ENCODE data around the gene TMEM255B. TPM values are rescaled to one million over a fixed set of nuclear protein-coding genes. Genes with fewer than 3 reads are reported as not detected.

TMEM255B gene
- total and polyA plus RNA-seq, 4 experiments from 2014 or later = 0.07 to 1.00 (median 0.90) TPM; not detected in 1

- Mint-ChIP-seq H3K9me3 (peaks cover 0 to 2% (median 0%) of the 10 kb centered on the region in 8 donors), H3K4me1 (peaks cover 14 to 27% (median 20%) of the 10 kb centered on the region in 4 donors), H3K4me3 (peak overlapping the region; percentile 83 to 94 (median 87)), H3K36me3 (peaks cover 0 to 5% of the 10 kb centered on the region in 2 donors), H3K27ac (peak overlapping the region in 5 of 7 donors; percentile 42 to 78 (median 67)), H3K27me3 (peaks cover 1 to 2% of the 10 kb centered on the region in 2 donors)
- no peak for DNase-seq
- H3K27me3 ChIP-seq (ENCODE audit: insufficient read depth, low read length) = no peaks in the 10 kb centered on the region
- H3K4me1 ChIP-seq (ENCODE audit: insufficient read depth, low read length) = peaks cover 15% of the 10 kb centered on the region
- CTCF ChIA-PET (ENCODE audit: partially characterized antibody) = no interaction called here
- intact Hi-C loops (cut with micrococcal nuclease) = loop anchor here (2.0 to 5.0 kb wide), 4 partner anchors 30 to 418 kb away; partner anchors contain the start of genes CDC16 and RASA3
- H3K4me3 ChIP-seq (ENCODE audit: low read length in 2 of 2) = peak overlapping the region in 1 of 2 donors; percentile 33
- POLR2A ChIA-PET (ENCODE audit: partially characterized antibody) = interaction anchor here (0.7 kb wide), 1 partner anchor 30 kb away, joined by 3 read pairs; no protein-coding TSS in a partner anchor
- no peaks in the 10 kb centered on the region for H3K36me3 ChIP-seq (ENCODE audit: insufficient read depth, low read length)
- no peak overlapping the region for H3K27ac ChIP-seq (ENCODE audit: low read depth, low read length)
- no peaks in the 10 kb centered on the region for H3K9me3 ChIP-seq (ENCODE audit: control insufficient read depth in 1 of 2, low read length in 2 of 2)
Measured at GRCh38 chr13:113816254-113816929, 57.4 kb downstream of the TMEM255B start.

- Mint-ChIP-seq H3K4me1 (peaks cover 14 to 27% (median 20%) of the 10 kb centered on the region in 4 donors), H3K4me3 (peak overlapping the region; percentile 43 to 94 (median 78)), H3K36me3 (peaks cover 0 to 5% of the 10 kb centered on the region in 2 donors), H3K9me3 (peaks cover 0 to 2% (median 0%) of the 10 kb centered on the region in 8 donors), H3K27ac (peak overlapping the region; percentile 37 to 82 (median 68)), H3K27me3 (peaks cover 1 to 2% of the 10 kb centered on the region in 2 donors)
- ChIA-PET POLR2A (ENCODE audit: partially characterized antibody) (interaction anchor here (0.7 kb wide), 1 partner anchor 29 kb away, joined by 3 read pairs; no protein-coding TSS in a partner anchor), CTCF (ENCODE audit: partially characterized antibody) (no interaction called here)
- H3K27ac ChIP-seq (ENCODE audit: low read depth, low read length) = no peak overlapping the region
- intact Hi-C loops (cut with micrococcal nuclease) = loop anchor here (1.0 to 5.0 kb wide), 5 partner anchors 30 to 418 kb away; partner anchors contain the start of genes CDC16 and RASA3
- no peaks in the 10 kb centered on the region for H3K9me3 ChIP-seq (ENCODE audit: control insufficient read depth in 1 of 2, low read length in 2 of 2)
- no peak overlapping the region for H3K4me3 ChIP-seq (ENCODE audit: low read length in 2 of 2)
- peak; percentile 83 to 90 (median 86) for DNase-seq
- H3K4me1 ChIP-seq (ENCODE audit: insufficient read depth, low read length) = peaks cover 15% of the 10 kb centered on the region
- H3K36me3 ChIP-seq (ENCODE audit: insufficient read depth, low read length) = no peaks in the 10 kb centered on the region
- no peaks in the 10 kb centered on the region for H3K27me3 ChIP-seq (ENCODE audit: insufficient read depth, low read length)
Measured at GRCh38 chr13:113816946-113817859, 58.2 kb downstream of the TMEM255B start.

- CTCF ChIA-PET (ENCODE audit: partially characterized antibody) = no interaction called here
- peaks cover 0 to 2% (median 0%) of the 10 kb centered on the region in 8 donors for H3K9me3 Mint-ChIP-seq
- H3K27me3 Mint-ChIP-seq = peaks cover 1 to 2% of the 10 kb centered on the region in 2 donors
- H3K36me3 Mint-ChIP-seq = peaks cover 0 to 5% of the 10 kb centered on the region in 2 donors
- no peak overlapping the region for H3K4me3 ChIP-seq (ENCODE audit: low read length in 2 of 2)
- peaks cover 14 to 27% (median 20%) of the 10 kb centered on the region in 4 donors for H3K4me1 Mint-ChIP-seq
- POLR2A ChIA-PET (ENCODE audit: partially characterized antibody) = no interaction called here
- no peak overlapping the region for H3K4me3 Mint-ChIP-seq
- no peak overlapping the region for H3K27ac ChIP-seq (ENCODE audit: low read depth, low read length)
- DNase-seq = no peak
- intact Hi-C loops (cut with micrococcal nuclease) = loop anchor here (1.0 to 5.0 kb wide), 5 partner anchors 29 to 417 kb away; partner anchors contain the start of genes CDC16 and RASA3
- peaks cover 15% of the 10 kb centered on the region for H3K4me1 ChIP-seq (ENCODE audit: insufficient read depth, low read length)
- H3K9me3 ChIP-seq (ENCODE audit: control insufficient read depth in 1 of 2, low read length in 2 of 2) = no peaks in the 10 kb centered on the region
- peak overlapping the region in 3 of 7 donors; percentile 10 to 82 (median 65) for H3K27ac Mint-ChIP-seq
- H3K27me3 ChIP-seq (ENCODE audit: insufficient read depth, low read length) = no peaks in the 10 kb centered on the region
- H3K36me3 ChIP-seq (ENCODE audit: insufficient read depth, low read length) = no peaks in the 10 kb centered on the region
Measured at GRCh38 chr13:113817860-113818691, 59.0 kb downstream of the TMEM255B start.

GRCh38 chr13:113818700-113819295 lies 59.8 kb downstream of the TMEM255B start:
- Histone ChIP-seq H3K27me3 (ENCODE audit: insufficient read depth, low read length) (no peaks in the 10 kb centered on the region), H3K4me1 (ENCODE audit: insufficient read depth, low read length) (peaks cover 15% of the 10 kb centered on the region), H3K4me3 (ENCODE audit: low read length in 2 of 2) (no peak overlapping the region), H3K9me3 (ENCODE audit: control insufficient read depth in 1 of 2, low read length in 2 of 2) (no peaks in the 10 kb centered on the region), H3K27ac (ENCODE audit: low read depth, low read length) (no peak overlapping the region), H3K36me3 (ENCODE audit: insufficient read depth, low read length) (no peaks in the 10 kb centered on the region)
- Mint-ChIP-seq H3K36me3 (peaks cover 0 to 5% of the 10 kb centered on the region in 2 donors), H3K4me3 (peak overlapping the region in 1 of 8 donors; percentile 38), H3K27ac (no peak overlapping the region), H3K27me3 (peaks cover 1 to 2% of the 10 kb centered on the region in 2 donors), H3K9me3 (peaks cover 0 to 2% (median 0%) of the 10 kb centered on the region in 8 donors), H3K4me1 (peaks cover 14 to 27% (median 20%) of the 10 kb centered on the region in 4 donors)
- CTCF ChIA-PET (ENCODE audit: partially characterized antibody) = no interaction called here
- no peak for DNase-seq
- intact Hi-C loops (cut with micrococcal nuclease) = loop anchor here (5.0 kb wide), 1 partner anchor 314 kb away; the partner anchor contains the start of gene RASA3
- POLR2A ChIA-PET (ENCODE audit: partially characterized antibody) = no interaction called here

- no peaks in the 10 kb centered on the region for H3K36me3 ChIP-seq (ENCODE audit: insufficient read depth, low read length)
- Mint-ChIP-seq H3K9me3 (peaks cover 0 to 2% (median 0%) of the 10 kb centered on the region in 8 donors), H3K4me1 (peaks cover 12 to 27% (median 21%) of the 10 kb centered on the region in 4 donors), H3K4me3 (no peak overlapping the region), H3K27me3 (peaks cover 1 to 2% of the 10 kb centered on the region in 2 donors), H3K27ac (no peak overlapping the region), H3K36me3 (peaks cover 0 to 5% of the 10 kb centered on the region in 2 donors)
- no peaks in the 10 kb centered on the region for H3K27me3 ChIP-seq (ENCODE audit: insufficient read depth, low read length)
- intact Hi-C loops (cut with micrococcal nuclease) = loop anchor here (5.0 kb wide), 1 partner anchor 313 kb away; the partner anchor contains the start of gene RASA3
- POLR2A ChIA-PET (ENCODE audit: partially characterized antibody) = no interaction called here
- H3K27ac ChIP-seq (ENCODE audit: low read depth, low read length) = no peak overlapping the region
- no peak overlapping the region for H3K4me3 ChIP-seq (ENCODE audit: low read length in 2 of 2)
- H3K4me1 ChIP-seq (ENCODE audit: insufficient read depth, low read length) = peaks cover 15% of the 10 kb centered on the region
- H3K9me3 ChIP-seq (ENCODE audit: control insufficient read depth in 1 of 2, low read length in 2 of 2) = no peaks in the 10 kb centered on the region
- DNase-seq = no peak
- CTCF ChIA-PET (ENCODE audit: partially characterized antibody) = no interaction called here
Measured at GRCh38 chr13:113819341-113819730, 60.3 kb downstream of the TMEM255B start.

Measured in CD4-positive, alpha-beta memory T cell (primary cell).